GM11168 (cell line): ENCODE measurements around the gene ANKRD33B.
"Not testable (repeated sequence)": the region's sequence is repeated elsewhere in the genome, so short reads cannot be mapped to it uniquely, and the experiment has no call there.

Experiments used
- in situ Hi-C: fragments of 300-500 bp; cut with MboI; formaldehyde crosslinking; loops from one replicate; pipeline ENCODE4 v1.12.0; 2022; ENCODE audit warnings: low sequenced_read_pairs; ENCODE audit not compliant: unreplicated experiment

The ANKRD33B gene

GRCh38 chr5:10536931-10537579 lies 26.8 kb upstream of the ANKRD33B start:
- in situ Hi-C loops, result no loop called here

DNA sequence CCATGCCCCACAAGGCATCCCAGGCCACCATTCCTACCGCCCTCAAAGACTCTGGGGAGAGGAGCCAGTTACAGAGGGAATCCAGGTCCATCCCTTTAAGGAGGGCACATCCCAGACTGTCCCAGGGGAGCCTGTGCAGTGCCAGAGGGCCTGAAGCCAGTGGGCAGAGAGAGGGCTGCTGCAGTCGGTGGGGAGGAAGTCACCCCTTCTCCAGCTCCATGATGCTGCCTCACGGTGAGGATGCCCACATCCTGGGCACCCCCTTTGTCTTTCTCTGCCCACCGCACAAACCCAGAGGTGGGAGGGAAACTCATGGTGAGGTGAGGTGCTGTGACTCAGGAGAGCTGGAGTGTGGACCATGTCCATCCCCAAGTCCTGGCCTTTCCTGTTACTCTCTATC lies 26.2 kb upstream of the ANKRD33B start:
- in situ Hi-C loops, result no loop called here

DNA sequence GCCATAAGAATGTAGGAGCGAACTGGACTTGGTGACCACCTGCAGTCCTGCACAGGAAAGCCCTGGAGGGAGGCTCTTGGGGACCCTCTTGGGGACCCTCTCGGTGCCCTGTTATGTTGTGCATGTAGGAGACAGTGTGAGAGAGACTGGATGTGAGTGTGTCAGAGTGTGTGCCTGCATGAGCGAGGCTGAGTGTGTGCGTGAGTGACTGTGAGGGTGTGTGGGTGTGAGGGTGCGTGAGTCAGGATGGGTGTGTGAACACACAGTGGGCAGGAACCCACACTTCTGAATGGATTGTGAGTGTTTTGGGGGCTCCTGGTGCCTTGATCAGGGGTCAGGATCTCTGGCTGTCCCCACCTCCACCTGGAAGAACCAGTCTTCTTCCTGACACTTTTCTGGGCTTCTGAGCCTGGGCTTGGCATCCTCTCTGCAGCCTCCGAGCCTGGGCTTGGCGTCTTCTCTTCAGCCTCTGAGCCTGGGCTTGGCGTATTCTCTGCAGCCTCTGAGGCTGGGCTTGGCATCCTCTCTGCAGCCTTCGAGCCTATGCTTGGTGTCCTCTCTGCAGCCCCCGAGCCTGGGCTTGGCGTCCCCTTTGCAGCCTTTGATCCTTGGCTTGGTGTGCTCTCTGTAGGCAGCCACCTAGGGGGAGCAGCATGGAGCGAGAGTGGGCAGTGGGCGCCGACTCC lies 25.6 kb upstream of the ANKRD33B start:
- in situ Hi-C loops, result no loop called here

- in situ Hi-C loops, result no loop called here
Observed at GRCh38 chr5:10538789-10539686, 24.8 kb upstream of the ANKRD33B start.

DNA sequence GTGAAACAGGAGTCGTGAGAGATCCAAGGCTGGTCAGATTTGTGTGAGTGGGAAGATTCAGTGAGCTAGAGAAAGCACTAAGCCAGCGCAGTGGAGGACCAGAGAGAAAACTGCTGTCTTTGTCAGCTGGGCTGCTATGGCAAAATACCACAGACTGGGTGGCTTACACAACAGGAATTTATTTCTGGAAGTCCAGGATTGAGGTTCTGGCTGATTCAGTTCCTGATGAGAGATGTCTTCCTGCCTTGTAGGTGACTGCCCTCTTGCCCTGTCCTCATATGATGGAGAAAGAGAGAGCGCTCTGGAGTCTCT lies 24.2 kb upstream of the ANKRD33B start:
- in situ Hi-C loops, result no loop called here

DNA sequence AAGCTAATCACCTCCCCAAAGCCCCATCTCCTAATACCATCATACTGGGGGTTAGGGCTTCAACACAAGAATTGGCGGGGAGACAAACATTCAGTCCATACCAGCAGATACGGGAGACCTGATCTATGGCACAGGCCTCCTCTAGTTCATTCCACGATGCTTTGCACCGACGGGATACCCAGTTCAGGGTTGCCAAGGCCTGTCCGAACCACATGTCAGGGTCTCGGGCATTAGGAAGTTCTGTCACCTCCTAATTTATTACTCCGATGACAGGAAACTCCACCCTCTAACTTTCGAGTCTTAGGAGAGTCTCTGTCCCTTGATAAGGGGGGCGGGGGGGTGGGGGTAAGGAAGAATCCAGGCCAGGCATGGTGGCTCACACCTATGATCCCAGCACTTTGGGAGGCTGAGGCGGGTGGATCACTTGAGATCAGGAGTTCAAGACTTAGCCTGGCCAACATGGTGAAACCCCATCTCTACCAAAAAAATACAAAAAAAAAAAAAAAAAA lies 23.8 kb upstream of the ANKRD33B start:
- in situ Hi-C loops, result no loop called here

DNA sequence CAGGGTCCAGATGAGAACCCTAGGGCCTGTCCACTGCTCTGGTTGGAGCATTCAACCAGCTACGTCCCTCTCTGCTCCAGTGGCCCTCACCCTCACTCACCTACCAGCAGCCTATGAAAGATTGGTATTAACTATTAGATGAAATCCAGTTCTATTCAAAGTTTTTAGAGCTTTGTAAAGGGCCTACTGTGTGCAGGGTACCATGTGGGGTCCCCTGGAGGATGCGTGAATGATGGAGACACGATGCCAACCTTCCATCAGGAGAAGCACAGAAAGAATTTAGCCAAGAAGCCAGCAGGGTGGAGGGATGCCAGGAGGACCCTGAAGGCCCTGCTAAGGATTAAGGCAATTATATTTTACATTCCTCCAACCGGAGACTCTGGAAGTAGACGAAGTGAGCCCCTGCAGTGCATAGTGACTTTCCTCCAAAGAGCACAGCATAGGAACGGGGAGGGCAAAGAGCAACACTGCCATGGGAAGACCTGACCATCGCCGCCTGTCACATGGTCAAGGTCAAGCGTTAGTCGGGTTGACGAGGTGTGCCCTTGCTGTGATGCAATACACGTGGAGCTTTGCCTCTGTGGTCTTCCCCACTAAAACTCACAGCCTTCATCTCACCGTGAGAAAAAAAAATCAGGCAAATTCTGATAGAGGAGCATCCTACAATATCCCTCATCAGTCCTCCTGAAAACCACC lies 22.8 kb upstream of the ANKRD33B start:
- in situ Hi-C loops, result no loop called here

DNA sequence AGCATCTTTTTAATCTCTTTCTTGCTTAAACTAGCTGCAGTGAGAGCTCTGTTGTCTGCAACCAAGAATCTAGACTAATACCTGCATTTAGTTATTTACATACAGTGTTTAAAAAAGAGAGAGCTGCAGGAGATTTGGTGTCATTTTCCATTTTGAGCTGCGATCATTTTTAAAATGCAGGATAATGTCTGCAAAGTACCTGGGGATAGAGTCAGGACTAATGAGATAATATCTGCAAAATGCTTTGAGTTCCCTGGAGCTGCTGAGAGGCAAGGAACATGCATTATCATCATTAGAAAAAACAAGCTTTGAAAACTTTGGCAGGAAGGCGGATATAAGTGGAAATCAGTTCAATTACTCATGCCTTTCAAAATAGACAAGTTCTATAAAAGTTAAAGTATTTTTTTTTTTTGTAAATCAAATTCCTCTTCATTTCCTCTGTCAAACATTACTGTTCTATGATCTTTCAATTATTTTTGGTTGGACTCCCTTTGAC lies 21.8 kb upstream of the ANKRD33B start:
- in situ Hi-C loops, result no loop called here

DNA sequence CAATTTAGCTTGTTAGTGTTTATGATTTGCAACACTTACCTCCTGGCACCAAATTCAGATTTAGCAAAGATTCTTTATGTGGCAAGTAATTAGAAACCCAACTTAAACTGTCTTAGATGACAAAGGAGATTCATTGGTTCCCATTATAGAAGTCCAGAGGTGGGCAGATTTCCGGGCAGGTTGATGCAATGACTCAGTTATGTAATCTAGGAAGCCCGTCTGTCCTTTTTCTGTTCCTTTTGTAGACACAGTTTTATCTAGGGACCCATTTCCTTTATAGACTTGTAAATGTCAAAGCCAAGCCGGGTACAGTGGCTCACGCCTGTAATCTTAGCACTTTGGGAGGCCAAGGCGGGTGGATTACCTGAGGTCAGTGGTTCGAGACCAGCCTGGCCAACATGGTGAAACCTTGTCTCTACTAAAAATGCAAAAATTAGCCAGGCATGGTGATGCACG lies 20.3 kb upstream of the ANKRD33B start:
- in situ Hi-C loops, result no loop called here

DNA sequence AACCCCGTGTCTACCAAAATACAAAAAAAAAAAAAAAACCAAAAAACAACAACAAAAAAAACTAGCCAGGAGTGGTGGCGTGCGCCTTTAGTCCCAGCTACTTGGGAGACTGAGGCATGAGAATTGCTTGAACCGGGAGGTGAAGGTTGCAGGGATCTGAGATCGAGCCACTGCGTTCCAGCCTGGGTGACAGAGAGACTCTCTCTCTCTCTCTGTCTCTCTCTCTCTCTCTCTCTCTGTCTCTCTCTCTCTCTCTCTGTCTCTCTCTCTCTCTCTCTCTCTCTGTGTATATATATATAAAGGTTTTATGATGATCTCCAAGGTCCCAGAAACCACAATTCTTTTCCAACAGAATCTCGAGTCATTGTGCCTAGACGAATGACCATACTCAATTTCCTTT lies 18.8 kb upstream of the ANKRD33B start:
- in situ Hi-C loops, result no loop called here

- in situ Hi-C loops, result no loop called here
Observed at GRCh38 chr5:10546186-10546585, 17.7 kb upstream of the ANKRD33B start.

DNA sequence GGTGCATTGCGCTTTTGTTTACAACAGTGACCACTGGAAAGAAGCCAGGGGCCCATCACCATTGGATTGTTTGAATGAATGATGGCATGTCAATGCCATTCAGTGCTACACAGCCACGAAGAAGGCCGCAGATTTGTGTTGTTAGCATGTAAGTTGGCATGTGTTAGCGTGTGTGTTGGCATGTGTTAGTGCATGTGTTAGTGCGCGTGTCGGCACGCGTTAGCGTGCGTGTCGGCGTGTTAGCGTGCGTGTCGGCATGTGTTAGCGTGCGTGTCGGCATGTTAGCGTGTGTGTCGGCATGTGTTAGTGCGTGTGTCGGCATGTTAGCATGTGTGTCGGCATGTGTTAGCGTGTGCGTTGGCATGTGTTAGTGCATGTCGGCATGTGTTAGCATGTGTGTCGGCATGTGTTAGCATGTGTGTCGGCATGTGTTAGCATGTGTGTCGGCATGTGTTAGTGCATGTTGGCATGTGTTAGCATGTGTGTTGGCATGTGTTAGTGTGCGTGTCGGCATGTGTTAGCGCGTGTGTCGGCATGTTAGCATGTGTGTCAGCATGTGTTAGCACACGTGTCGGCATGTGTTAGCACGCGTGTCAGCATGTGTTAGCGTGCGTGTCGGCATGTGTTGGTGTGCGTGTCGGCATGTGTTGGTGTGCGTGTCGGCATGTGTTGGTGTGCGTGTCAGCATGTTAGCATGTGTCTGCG lies 15.3 kb upstream of the ANKRD33B start:
- in situ Hi-C loops, result no loop called here

- in situ Hi-C loops, result not testable (repeated sequence)
Observed at GRCh38 chr5:10549123-10549514, 14.8 kb upstream of the ANKRD33B start.

DNA sequence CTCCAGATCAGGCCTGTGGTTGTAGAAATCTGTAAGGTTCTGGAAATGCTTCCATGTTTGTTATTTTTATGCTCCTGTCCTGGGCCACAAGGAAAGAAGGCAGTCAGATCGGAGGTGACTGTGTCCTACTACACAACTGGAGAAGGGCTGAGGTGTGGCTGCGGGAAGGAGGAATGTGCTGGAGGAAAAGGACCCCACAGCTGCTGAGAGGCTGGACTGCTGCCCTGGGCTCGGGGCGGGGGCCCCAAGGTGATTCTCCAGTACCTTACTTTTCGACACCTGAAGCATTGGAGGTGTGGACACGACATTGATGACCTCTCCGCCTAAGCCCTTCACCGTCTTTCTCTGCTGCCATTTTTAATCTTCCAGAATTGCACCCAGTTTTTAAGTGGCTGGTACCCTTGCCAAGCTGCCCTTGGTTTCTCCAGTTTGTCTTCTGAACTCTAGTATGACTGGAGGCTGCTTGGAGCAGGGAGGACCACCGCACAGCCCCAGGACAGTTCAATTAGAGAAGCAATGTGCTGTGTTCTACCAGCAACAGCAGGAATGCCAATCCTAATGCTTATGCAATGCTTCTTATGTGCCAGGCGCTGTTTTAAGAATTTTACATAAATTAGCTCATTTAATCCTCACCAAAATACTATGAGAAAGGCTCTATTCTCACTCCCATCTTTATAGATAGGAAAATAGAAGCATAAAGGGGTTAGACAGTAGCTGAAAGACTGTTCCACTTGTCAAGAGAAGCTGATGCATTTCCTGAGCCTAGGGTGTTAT lies 13.5 kb upstream of the ANKRD33B start:
- in situ Hi-C loops, result no loop called here

- in situ Hi-C loops, result no loop called here
Observed at GRCh38 chr5:10551782-10552138, 12.1 kb upstream of the ANKRD33B start.

DNA sequence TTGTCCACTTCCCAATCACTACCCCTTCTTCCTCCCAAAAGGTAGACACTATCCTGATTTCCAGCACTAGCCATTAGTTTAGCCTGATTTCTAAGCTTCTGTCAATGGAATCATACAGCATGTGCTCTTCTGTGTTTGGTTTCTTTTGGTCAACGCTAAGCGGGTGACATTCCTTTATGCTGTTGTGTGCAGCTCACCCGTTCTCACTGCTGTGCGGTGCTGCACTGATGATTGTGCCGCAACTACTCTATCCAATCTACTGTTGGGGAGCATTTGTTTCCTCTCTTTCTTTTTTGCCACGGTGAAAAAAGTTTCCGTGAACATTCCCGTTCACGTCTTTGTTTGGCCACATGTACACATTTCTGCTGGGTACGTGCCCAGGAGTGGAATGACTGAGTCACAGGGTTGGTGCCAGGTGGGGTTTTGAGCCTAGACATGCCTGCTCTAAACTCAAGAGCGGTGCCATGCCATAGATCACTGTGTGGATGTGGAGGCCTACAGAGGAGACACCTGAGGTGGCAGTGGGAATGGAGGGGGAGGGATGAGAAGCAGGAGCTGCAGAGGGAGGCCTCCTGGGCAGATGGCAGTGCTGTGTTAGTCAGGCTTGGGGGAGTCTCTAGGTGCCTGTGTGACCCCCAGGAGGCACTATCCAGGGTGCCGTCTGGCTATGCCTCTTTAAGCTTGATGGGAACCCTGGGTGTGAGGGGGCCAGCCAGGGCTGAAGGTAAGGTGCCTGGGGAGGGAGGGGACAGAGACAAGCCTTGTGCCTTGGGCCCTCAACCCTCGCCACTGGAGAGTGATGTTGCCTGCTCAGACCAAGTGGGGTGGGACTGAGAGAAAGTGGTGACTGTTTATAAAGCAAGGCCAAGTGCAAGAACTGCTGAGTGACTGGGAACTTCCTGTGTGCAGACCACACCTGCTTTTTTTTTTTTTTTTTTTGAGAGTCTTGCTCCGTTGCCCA lies 11.4 kb upstream of the ANKRD33B start:
- in situ Hi-C loops, result no loop called here

DNA sequence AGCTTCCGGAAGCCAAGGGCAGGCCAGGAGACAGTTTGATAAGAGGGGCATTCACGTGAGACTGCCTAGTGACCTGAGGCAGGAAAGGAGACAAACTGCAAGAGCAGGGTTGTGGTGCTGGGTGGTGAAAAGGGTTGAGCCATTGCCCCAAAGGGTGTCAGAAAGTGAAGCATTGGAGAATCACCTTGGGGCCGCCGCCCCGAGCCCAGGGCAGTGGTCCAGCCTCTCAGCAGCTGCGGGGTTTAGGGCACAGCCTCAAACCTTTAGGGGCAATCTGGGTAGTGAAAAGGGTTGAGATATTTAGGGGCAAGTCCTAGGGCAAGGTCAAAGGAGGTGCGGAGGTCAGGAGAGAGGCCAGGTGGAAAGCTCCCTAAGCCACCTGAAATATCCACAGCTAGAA lies 10.4 kb upstream of the ANKRD33B start:
- in situ Hi-C loops, result no loop called here

DNA sequence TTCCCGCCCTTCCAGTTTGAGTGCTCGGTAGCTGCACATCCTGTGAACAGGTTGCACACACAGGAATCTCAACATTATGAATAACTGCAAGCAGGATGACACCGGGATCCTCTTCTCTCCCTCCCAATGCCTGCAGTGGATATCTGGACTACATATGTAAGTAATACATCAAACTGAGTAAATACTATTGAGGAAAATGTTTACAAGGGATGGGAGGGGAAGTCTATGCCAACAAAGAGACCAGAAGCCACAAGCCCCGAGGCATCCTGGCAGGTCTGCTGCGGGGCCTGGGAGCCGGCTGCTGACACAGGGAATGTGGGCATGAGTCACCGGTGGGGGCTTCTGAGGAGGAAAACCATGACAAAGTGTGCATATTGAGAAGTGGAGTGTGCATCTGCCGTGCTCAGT lies 8.6 kb upstream of the ANKRD33B start:
- in situ Hi-C loops, result no loop called here
